Esophagus mucosa (tissue), 1 donor: ENCODE results near the gene SPACA6. TPM values are rescaled to one million over a fixed set of nuclear protein-coding genes. Genes with fewer than 3 reads are reported as not detected.
"Not testable (repeated sequence)": the region's sequence is repeated elsewhere in the genome, so short reads cannot be mapped to it uniquely, and the experiment has no call there.

Experiments
- ATAC-seq: fragments of 200-7000 bp; cut with Tn5 transposase; one replicate; pipeline ENCODE4 v1.9.1; 2020
- total RNA-seq: library from RNA; stranded (reverse); gene quantifications from one replicate; pipeline ENCODE4 v1.2.4, GENCODE V29; 2023
- donor health status: DM: yes; HTN: yes; CAD: no.

Gene SPACA6
- total RNA-seq, 1 donor from 2014 or later = 3.0 TPM

GRCh38 chr19:51738523-51738922 lies 45.4 kb downstream of the SPACA6 start:
- ATAC-seq = not testable (repeated sequence)

- no peak for ATAC-seq
Observed at GRCh38 chr19:51739466-51740213, 46.5 kb downstream of the SPACA6 start.

GRCh38 chr19:51740356-51740755 lies 47.2 kb downstream of the SPACA6 start:
- ATAC-seq = no peak

GRCh38 chr19:51742789-51743188 lies 49.7 kb downstream of the SPACA6 start:
- peak; percentile 23 for ATAC-seq

- no peak for ATAC-seq
Observed at GRCh38 chr19:51743405-51743804, 50.3 kb downstream of the SPACA6 start.

GRCh38 chr19:51746731-51747130 lies 53.6 kb downstream of the SPACA6 start:
- ATAC-seq = no peak

GRCh38 chr19:51749979-51750378 lies 56.8 kb downstream of the SPACA6 start:
- no peak for ATAC-seq

- no peak for ATAC-seq
Observed at GRCh38 chr19:51750400-51751094, 57.4 kb downstream of the SPACA6 start.

GRCh38 chr19:51751655-51752054 lies 58.5 kb downstream of the SPACA6 start, which contains the start of gene FPR1:
Gene FPR1 (minus strand): TSS chr19:51751878. CDS start chr19:51746994, 4,884 bp downstream.
- ATAC-seq = no peak

- ATAC-seq = no peak
Observed at GRCh38 chr19:51754109-51754508, 61.0 kb downstream of the SPACA6 start.

GRCh38 chr19:51754770-51755169 lies 61.6 kb downstream of the SPACA6 start:
- no peak for ATAC-seq

Other genes with a start within 250 kb of the SPACA6 start
- not detected for gene SIGLEC8, start 234.9 kb upstream of the SPACA6 start, total RNA-seq
- gene CEACAM18, start 214.8 kb upstream of the SPACA6 start, total RNA-seq = not detected
- gene SIGLEC12, start 191.5 kb upstream of the SPACA6 start, total RNA-seq = not detected
- 0.44 TPM for gene SIGLEC6, start 161.7 kb upstream of the SPACA6 start, total RNA-seq
- 5.8 TPM for gene ZNF175, start 122.0 kb upstream of the SPACA6 start, total RNA-seq
- not detected for gene SIGLEC5, start 62.9 kb upstream of the SPACA6 start, total RNA-seq
- gene SIGLEC14, start 46.5 kb upstream of the SPACA6 start, total RNA-seq = 0.80 TPM
- not detected for gene HAS1, start 30.7 kb downstream of the SPACA6 start, total RNA-seq
- gene FPR1, start 58.5 kb downstream of the SPACA6 start, total RNA-seq = 1.2 TPM
- gene FPR2, start 67.8 kb downstream of the SPACA6 start, total RNA-seq = 0.36 TPM
- 1.00 TPM for gene FPR3, start 101.8 kb downstream of the SPACA6 start, total RNA-seq
- 2.8 TPM for gene ZNF577, start 194.6 kb downstream of the SPACA6 start, total RNA-seq
- 5.4 TPM for gene ZNF649, start 211.7 kb downstream of the SPACA6 start, total RNA-seq
- gene ZNF613, start 234.1 kb downstream of the SPACA6 start, total RNA-seq = 3.5 TPM